H1 (cell line): ENCODE data around the gene CTH. TPM values are rescaled to one million over a fixed set of nuclear protein-coding genes. Genes with fewer than 3 reads are reported as not detected.

ENCODE experiments used
- CBX8 ChIP-seq: fragments of 300-800, 300-1000 bp; sonication (generic); IDR thresholded peaks from 2 replicates; pipeline ENCODE4 v1.7.1; 2016; ENCODE audit warnings: low read depth, low read length, borderline replicate concordance
- EZH2 ChIP-seq: fragments of 200-600 bp; sonication (generic); IDR thresholded peaks from 2 replicates; pipeline ENCODE4 v1.7.1; 2012; ENCODE audit warnings: low read depth, mild to moderate bottlenecking, moderate library complexity, low read length, inconsistent platforms; ENCODE audit not compliant: severe bottlenecking
- KDM4A ChIP-seq: IDR thresholded peaks from one replicate; pipeline ENCODE4 v1.7.1; 2012; ENCODE audit warnings: low read depth, mild to moderate bottlenecking, moderate library complexity, low read length, inconsistent platforms; ENCODE audit not compliant: severe bottlenecking
- NRF1 ChIP-seq: IDR thresholded peaks from 2 replicates; pipeline ENCODE4 v1.6.1; 2011; ENCODE audit warnings: mild to moderate bottlenecking, low read depth, low read length, improper control_type of control experiment
- SIRT6 ChIP-seq: IDR thresholded peaks from one replicate; pipeline ENCODE4 v1.7.1; 2012; ENCODE audit warnings: low read length, inconsistent platforms
- SIX5 ChIP-seq: IDR thresholded peaks from 2 replicates; pipeline ENCODE4 v1.6.1; 2011; ENCODE audit warnings: mild to moderate bottlenecking, low read depth, low read length
- SP2 ChIP-seq: IDR thresholded peaks from 2 replicates; pipeline ENCODE4 v1.6.1; 2012; ENCODE audit warnings: mild to moderate bottlenecking, low read length, inconsistent platforms
- polyA plus RNA-seq, 7 experiments: library from polyadenylated mRNA; depleted of rRNA in 3 of 7; stranded (reverse) in 5 of 7; unstranded in 2 of 7; fragments of >200 nt in 5 of 7; fragments of 200-250 nt in 2 of 7; gene quantifications; 1 replicate in 5 of 7; 2 replicates in 1 of 7; 4 replicates in 1 of 7; pipeline versions ENCODE4 v1.2.1 to v1.2.3, GENCODE V29; 2011 to 2013; ENCODE audit warnings: missing spikeins in 2 of 7, mixed read lengths in 2 of 7
- total RNA-seq: library from RNA; stranded (reverse); fragmentation: NEBNext Ultra II Directional; extraction: Animal tissue kit (Norgen Biotek cat#: 25700); gene quantifications from 2 replicates; pipeline ENCODE4 v1.2.1, GENCODE V29; 2021
- TF ChIP-seq, protein P1 (sequence below): IDR thresholded peaks from 2 replicates; pipeline ENCODE4 v1.6.1; 2011; ENCODE audit warnings: low read length, improper control_type of control experiment

CTH gene
- total and polyA plus RNA-seq, 2 of the 8 experiments (the other 6 are each of a cell fraction or from before 2014, with no cell fraction given): 31.7 to 33.2 TPM

DNA sequence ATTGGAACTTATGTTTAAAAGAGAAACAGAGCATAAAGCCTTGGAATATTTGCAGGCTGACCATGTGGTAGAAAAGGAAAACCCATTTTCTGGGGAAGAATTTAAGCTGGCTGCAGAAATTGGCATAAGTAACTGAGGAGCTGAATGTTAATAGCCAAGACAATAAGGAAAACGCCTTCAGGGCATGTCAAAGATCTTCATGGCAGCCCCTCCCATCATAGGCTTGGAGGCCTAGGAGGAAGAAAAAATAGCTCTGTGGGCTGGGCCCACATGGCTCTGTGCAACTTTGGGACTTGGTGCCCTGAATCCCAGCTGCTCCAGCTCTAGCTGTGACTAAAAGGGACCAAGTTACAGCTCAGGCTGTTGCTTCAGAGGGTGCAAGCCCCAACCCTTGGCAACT lies 51.5 kb downstream of the CTH start (continued):
- TF ChIP-seq, protein P1, sequence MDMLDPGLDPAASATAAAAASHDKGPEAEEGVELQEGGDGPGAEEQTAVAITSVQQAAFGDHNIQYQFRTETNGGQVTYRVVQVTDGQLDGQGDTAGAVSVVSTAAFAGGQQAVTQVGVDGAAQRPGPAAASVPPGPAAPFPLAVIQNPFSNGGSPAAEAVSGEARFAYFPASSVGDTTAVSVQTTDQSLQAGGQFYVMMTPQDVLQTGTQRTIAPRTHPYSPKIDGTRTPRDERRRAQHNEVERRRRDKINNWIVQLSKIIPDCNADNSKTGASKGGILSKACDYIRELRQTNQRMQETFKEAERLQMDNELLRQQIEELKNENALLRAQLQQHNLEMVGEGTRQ: no peak
- TF ChIP-seq SIX5: no peak
- no peak for TF ChIP-seq KDM4A
- no peak for TF ChIP-seq CBX8
- no peak for TF ChIP-seq SP2
- no peak for TF ChIP-seq SIRT6
- TF ChIP-seq NRF1: no peak
- TF ChIP-seq EZH2: no peak
